ENCODE measurements around the gene NTRK1.
A peak's percentile ranks its signal among the peaks of the same experiment; 100 is the strongest.

NTRK1 gene

DNA sequence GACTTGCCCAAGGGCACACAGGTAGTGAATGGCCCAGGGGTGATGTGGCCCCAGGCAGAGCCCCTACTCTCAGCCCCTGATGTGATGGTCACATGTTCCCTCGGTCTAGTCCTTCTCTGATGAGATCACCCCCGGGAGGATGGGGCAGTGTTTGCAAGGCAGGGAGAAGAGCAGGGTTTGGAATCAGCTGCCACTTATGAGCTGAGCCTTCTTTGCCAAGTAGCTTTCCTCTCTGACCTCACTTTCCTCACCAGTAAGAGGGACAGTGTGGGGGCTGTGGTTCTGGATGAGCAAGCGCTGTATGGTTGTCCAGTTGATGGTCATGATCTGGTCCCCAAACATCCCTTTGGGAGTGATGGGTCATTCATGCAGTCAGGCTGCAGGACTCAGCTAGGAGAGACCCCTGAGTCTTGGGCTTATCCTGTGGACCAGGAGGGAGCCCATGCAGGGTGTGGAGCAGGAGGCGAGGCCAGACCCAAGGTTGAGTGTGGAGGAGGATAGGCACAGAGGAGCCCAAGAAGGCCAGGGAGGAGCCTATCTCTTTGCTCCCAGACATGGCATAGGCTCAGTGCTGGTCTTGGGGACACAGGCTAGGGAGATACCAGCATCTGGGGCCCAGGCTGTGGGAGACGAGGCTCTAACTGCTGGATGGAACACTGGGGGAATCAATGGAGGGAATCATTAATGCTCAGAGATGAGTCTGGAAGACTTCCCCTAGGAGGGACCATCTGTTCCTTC lies 16.9 kb downstream of the NTRK1 start:
- no peak for DNase-seq (ENCODE audit: low read depth in 1 of 2, low spot score in 1 of 2)

DNA sequence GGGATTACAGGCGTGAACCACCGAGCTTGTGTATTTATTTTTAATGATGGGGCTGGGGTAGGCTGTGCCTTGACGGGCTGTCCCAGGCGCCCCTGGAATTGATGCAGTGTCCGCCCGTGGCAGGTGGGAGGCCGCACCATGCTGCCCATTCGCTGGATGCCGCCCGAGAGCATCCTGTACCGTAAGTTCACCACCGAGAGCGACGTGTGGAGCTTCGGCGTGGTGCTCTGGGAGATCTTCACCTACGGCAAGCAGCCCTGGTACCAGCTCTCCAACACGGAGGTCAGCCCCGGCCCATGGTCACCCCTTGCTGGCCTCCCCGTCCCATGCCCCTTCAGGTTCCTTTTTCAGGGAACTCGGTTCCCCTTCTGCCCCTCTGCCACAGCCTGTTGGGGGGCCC lies 19.2 kb downstream of the NTRK1 start:
- no peak for DNase-seq (ENCODE audit: low read depth in 1 of 2, low spot score in 1 of 2)

DNA sequence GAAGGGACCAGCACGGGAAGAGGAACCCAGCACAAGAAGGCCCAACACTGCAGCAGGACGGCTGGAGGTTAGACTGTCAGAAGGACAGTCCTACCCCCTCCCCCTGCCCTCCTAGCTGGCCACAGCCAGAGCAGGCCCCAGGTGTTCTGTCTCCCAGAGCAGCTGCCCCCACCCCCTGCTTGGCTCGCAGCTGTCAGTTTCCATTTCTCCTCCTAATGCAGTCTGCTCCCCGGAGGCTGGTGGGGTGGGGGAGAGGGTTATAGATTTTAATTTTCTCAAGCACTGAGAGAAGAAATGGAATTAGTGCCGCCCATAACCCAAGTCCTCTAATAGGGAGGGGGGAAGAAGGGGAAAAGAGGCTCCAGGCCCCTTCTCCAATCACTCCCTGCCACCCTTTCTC lies 19.8 kb downstream of the NTRK1 start:
- no peak for DNase-seq (ENCODE audit: low read depth in 1 of 2, low spot score in 1 of 2)

DNA sequence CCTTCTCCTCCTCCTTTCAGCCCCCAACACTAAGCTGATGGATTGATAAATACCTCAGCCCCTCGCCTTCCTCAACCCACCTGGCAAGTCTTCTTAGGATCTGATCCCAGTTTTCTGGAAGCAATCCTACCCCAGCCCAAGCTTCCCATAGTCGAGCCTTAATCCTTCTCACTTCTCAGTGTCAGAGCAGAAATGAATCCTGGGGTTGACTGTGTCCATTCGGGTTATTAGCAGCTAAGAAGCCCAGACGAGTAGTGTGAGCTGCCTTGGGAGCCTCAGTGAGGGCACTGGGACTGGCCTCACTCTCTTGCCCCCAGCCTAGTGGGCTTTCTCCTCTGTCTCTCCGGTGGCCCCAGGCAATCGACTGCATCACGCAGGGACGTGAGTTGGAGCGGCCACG lies 20.4 kb downstream of the NTRK1 start:
- no peak for DNase-seq (ENCODE audit: low read depth in 1 of 2, low spot score in 1 of 2)

DNA sequence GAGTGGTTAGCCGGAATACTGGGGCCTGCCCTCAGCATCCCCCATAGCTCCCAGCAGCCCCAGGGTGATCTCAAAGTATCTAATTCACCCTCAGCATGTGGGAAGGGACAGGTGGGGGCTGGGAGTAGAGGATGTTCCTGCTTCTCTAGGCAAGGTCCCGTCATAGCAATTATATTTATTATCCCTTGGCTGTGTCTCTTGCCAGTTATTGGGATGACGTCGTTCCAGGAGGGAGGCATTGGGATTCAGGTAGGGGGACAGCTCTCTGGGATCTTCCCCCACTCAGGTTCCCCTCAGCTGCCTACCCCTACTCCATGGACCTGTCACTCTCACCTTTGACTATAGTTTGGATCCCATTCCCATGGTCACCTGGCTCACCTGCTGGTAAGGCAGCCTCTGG lies 21.0 kb downstream of the NTRK1 start:
- no peak for DNase-seq (ENCODE audit: low read depth in 1 of 2, low spot score in 1 of 2)

DNA sequence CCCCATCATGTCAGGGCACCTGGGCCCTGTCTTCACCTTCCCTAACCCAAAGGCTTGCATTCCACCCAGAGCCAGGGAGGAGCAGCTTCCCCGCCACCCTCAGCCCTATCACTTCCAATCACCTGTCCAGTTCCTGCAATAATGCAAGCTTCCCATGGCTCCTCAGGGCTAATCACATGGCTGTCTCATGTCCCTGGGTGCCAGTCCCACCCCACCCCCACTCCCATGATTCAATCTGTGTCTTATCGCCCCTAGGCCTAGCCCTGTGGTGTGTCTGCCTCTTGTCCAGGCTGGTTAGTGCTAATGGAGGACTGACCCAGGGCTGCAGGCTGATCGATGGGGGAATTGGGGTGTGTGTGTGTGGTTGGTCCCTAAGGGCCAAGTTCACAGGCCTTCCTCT lies 21.9 kb downstream of the NTRK1 start:
- no peak for DNase-seq (ENCODE audit: low read depth in 1 of 2, low spot score in 1 of 2)

DNA sequence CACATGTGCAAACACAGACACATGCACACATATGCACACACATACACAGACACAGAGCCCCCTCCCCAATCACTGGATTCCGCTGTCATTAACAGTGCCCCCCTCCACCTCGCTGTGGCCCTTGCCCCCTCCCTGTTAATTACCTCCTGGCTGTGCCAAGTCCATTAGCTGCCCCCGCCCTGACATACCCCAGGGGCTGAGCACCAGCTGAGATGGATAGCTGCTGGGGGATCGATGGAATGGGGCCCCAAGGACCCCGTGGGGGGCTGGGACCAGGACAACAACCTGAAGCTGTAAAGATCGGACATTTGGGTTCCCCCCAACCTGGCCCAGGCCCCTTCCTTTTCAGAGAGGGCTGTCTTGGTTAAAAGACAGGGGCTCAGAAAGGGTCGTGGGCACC lies 23.3 kb downstream of the NTRK1 start:
- no peak for DNase-seq (ENCODE audit: low read depth in 1 of 2, low spot score in 1 of 2)

DNA sequence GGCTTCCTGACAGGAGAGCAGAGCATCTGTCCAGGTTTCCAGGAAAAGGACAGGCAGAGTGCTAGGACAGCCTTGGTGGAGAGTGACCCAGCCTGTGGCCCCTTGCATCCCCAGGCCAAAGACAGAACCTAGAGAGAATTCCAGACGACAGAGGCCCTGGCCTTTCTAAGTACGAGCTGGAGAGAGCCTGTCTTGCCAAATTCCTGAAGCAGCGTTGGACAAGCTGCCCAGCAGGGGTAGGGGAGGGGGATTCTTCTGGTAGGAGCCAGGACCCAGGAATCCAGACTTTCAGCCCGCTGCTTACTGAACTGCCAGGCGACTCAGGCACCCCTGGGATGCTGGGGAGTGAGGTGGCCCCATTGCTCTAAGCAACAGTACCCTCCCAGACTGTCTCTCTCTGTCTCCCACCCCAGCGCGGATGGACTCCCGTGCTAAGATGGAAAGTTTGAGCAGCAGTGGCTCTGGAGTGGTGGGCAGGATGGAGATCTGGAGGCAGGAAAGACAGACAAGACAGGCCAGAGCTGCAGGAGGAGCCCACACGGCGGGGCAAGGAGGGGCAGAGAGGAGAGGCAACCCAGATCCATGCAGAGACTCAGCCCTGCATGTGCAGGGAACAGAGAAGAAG lies 24.0 kb downstream of the NTRK1 start:
- DNase-seq (ENCODE audit: low read depth in 1 of 2, low spot score in 1 of 2), result no peak

DNA sequence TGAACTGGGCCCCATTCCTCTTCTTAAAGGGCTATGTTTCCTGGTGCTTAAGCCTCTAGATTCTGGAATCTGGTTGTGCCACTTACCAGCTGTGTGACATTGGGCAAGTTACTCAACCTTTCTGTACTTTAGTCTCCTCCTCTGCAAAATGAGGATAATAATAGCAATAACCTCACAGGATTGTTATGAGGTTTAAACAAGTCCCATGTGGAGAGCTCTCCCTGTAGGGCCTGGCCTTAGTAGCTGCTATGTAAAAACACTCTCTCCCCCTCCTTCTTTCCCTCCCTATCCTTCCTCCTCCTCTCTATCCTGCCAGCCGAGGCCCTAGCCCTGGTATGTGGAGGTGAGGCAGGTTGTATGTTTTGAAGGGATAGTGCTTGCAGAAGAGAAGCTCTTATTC lies 24.6 kb downstream of the NTRK1 start:
- DNase-seq (ENCODE audit: low read depth in 1 of 2, low spot score in 1 of 2), result no peak

DNA sequence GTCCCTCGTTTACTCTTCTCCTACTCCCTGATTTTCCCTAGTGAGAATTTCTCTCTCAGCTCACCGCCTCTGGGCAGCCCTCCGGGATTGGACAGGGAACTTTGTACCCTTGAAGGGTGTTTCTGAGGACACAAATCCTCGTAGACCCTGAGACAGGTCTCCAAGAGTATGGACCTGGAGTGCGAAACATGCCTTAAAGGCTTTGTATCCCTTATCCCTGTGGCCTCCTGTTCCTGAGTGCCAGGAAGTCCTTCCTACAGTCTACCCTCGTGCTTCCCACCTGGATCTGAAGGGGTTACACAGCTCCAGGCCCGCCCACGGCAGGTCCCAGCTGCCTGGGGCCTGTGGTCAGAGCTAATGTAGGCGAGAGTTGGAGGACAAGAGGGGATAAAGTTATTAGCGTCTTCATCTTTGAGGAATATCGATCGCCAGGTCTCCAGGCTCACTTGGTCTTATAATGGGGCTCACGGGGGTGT lies 25.3 kb downstream of the NTRK1 start:
- DNase-seq (ENCODE audit: low read depth in 1 of 2, low spot score in 1 of 2), result no peak

DNA sequence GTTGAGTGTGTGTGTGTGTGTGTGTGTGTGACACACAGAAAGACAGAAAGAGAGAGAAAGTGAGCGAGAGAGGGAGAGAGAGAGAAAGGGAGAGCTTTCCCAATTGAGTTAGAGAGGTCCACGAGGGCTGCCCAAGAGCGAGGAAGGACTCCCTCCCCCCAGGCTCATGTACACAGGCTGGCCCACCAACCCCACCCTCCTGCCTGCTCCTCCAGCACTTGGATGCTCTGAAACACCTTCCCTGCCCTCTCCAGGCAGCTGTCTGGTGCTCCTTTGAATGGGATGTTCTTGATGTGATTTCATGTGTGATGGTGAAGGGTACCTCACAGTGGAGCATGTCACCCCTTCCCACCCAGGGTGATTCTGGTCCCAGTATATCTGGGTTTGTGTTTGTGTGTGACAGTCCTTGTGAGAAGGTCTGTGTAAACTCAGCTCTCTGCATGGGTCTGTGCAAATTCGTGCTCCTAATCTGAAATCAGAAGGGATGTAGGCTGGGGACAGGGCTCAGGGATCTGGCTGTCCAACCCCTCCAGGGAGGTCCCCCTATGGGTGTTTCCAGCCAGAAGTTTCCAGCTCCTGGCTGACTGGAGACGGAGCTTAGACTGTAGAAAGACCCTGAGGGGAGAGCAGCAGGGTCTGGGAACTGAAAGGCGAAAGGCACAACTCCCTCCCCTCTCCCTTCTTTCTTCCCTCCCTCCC lies 26.1 kb downstream of the NTRK1 start:
- no peak for DNase-seq (ENCODE audit: low read depth in 1 of 2, low spot score in 1 of 2)

DNA sequence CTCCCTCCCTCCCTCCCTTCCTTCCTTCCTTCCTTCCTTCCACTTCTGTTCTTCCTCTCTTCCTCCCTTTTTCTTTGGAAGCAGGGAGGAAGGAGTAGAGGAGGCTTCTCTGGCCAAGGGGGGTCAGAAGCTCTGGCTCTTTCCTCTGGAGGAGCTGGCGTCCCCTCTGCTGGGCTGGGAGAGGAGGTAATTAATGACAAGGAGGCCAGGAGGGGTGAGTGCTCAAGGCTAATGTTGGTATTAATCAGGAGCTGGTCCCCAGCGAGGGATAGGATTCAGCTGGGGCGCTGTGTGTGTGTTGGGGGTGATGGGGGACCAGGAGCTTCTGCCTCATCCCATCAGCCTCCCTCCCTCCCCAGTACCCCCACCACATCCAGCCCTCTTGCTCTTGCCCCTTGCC lies 26.7 kb downstream of the NTRK1 start:
- no peak for DNase-seq (ENCODE audit: low read depth in 1 of 2, low spot score in 1 of 2)

DNA sequence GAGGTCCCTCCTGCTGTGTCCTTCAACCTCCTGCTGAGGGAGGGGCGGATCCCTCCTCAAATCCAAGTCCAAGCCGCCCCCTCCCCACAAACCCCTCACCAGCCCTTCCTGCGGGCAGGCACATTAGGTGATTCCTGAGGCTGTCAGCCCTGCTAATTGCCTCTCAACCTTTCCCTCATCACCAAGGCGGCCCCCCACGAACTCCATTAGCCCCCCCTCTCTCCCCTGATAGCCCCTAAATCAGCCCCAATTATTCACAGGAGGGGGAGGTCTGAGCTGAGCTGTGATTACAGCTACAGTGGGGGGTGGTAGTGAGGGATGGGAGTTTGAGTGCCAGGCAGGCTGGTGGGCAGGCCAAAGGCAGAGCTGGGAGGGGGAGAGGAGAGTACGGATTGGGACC lies 27.1 kb downstream of the NTRK1 start:
- DNase-seq (ENCODE audit: low read depth in 1 of 2, low spot score in 1 of 2), result no peak

DNA sequence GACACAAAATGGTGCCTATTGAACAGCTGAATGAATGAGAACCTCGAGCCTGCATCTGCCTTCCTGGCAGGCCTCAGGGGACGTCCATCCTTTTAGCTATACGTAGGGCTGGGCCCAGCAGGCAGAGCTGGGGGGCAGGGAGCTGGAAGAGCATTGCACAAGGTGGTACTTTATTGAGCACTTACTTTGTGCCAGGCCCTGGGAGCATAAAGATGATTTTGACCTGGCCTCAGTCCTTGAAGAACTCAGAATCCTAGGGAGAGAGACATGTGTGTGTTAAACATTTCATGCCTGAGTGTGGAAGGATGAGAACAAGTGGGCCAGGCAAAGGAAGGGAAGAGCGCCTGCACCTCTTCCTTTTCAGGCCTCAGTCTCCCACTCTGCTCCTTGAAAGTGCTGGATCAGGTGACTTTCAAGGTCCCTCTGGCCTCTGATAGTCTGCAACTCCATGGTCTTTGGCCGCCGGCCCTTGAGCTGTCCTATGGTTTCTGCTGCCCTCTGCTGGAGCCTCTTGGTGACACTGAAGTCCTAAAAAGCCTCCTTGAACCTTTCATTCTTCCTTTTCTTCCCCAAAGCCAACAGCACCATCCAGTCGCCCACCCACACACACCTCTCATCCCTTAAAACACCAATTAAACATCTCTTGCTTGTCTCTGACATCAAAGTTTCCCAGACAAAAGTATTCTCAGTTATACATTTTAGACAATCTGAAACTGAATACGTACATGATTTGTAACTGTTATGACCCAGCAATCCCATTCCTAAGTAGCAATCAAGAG lies 29.3 kb downstream of the NTRK1 start:
- DNase-seq (ENCODE audit: low read depth in 1 of 2, low spot score in 1 of 2), result peak; percentile 21 to 24

DNA sequence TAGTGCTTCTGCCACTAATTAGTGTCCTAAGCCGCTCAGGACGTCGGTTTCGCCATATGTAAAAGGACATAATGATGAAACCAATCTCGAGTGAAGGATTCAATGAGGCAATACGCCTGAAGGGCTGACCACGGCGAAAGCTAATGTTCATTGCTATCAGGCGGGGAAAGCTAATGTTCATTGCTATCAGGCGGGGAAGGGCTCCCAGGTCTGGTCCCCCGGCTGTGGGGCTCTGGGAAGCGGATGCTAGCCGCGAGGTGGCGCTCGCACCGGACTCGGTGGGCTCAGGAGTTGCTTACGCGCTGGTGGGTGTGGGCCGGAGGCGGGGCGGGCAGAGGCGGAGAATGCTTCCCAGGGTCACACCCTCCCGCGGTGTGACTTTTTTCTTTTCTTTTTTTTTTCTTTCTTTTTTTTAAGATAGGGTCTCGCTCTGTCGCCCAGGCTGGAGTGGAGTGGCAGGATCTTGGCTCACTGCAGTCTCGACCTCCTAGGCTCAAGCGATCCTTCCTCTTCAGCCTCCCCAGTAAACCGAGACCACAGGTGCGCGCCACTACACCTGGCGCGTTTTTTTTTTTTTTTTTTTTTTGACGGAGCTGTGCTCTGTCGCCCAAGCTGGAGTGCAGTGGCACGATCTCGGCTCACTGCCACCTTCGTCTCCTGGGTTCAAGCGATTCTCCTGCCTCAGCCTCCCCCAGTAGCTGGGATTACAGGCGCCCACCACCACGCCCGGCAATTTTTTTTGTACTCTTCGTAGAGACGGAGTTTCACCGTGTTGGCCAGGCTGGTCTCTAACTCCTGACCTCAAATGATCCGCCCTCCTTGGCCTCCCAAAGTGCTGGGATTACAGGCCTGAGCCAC lies 31.8 kb downstream of the NTRK1 start:
- DNase-seq (ENCODE audit: low read depth in 1 of 2, low spot score in 1 of 2), result peak; percentile 70 to 83

DNA sequence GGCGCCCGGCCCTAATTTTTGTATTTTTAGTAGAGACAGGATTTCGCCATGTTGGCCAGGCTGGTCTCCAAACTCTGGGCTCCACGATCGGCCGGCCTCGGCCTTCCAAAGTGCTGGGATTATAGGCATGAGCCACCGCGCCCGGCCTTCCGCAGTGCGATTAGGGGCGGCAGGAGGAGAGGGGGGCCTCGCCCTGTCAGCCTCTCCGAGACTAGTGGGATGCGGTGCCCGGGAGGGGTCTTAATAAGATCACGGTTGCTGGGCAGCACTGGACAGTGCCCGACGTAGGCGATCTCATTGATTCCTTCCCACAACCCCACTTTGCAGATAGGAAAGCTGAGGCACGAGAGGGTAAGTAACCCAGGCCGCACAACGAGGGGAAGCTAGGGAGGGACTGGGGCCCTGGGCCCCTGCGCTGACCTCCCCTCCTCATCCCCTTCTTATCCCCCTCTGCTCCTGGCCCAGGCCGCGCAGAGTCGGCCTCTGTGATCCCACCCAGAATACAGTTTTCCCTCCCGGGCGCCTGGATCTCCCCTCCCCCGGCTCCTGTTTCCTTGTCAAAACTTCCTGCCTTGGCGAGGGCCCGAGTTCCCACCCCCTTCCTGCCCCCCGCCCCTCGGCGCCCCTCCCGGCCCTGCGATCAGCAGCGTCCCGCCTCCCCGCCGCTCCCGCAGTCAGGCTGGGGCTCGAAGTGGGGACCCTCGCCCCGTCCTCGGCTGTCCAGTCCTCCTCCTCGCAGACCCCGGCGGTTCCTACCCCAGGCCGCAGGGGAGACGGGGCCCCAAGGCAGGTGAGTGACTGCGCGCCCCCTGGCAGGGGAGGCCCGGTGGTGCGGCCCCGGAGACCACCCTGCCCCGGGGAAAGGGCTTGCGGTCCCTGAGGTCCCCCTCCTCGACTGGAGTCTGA lies 32.6 kb downstream of the NTRK1 start, which contains the start of gene PEAR1:
PEAR1 (plus strand) TSS at position 671 of the 906 bp plus-strand sequence. CDS start 10,209 bp downstream, outside the sequence.
- DNase-seq (ENCODE audit: low read depth in 1 of 2, low spot score in 1 of 2), result no peak

DNA sequence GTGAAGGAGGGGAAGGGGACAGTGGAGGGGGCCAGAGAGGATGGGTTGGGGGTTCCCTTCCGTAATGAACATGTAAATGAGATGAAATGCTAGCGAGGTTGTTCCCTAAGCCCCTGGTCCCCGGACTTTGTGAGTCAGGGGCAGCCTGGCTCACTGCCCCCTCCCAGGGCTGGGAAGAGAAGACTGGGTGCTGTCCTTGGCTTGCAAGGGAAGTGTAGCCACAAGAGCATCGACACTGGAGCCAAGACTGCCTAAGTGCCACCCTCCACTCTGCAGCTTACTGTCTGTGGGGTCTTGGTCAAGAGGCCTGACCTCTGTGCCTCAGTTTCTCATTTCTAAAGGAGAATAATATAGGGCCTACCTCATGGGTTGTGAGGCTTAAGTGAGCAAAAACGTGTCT lies 33.3 kb downstream of the NTRK1 start:
- DNase-seq (ENCODE audit: low read depth in 1 of 2, low spot score in 1 of 2), result no peak

DNA sequence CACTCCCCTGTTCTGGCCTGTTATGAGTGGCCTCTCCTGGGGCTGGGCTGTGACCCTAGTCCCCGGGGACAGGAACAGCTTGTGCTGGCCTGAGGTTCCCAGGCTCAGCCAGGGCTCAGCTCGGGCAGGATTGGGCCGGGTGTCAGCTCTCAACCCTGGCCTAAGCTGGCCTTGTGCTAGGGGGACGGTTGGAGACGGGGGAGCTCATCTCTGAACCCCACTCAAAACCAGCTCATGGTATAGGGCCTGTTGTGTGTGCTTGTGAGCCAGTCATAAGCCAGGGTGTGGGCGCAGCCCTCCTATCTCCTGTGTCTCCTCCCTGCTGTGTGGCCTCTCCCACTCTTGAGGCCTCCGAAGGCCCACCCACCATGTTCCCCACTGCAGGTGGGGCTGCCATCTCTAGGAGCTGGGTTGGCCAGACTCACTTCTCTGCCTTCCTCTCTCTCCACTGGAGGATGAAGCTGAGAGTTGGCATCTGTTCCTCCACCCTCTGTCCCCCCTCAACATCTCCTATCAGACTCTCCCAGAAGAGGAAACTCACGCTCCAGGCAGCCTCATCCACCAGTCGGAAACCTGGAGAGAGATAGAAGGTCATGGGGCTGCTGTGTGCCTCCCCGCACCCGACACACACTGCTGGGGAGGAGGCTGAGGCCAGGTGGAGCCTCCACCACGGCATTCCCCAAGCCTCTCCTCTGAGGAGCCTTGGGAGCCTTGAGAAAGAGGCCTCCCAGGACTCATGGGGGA lies 34.2 kb downstream of the NTRK1 start:
- no peak for DNase-seq (ENCODE audit: low read depth in 1 of 2, low spot score in 1 of 2)

DNA sequence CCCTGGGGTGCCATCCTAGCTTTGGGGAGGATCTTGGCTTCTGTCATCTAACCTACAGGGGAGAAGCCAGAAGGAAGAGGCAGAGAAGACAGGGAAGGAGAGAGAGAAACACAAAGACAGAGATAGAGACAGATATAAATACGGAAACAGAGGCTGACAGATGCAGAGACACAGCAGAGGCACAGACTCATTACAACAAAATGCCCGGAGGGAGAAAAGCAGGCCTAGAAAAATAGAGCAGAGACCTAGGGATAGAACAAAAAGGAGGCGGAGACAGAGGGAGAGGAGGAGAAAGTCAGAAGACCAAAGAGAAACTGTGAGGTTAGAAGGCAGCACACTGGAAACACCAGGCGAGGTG lies 34.8 kb downstream of the NTRK1 start:
- no peak for DNase-seq (ENCODE audit: low read depth in 1 of 2, low spot score in 1 of 2)

Data from activated CD4-positive, alpha-beta T cell treated with anti-CD3 and anti-CD28 coated beads, Interleukin-2, amount 50 U/mL, for 24 hours (primary cell).